Lower leg skin (tissue), 4 donors: ENCODE results near the gene MLC1. TPM values are rescaled to one million over a fixed set of nuclear protein-coding genes. Genes with fewer than 3 reads are reported as not detected.

Experiments
- DNase-seq, 2 donors: peaks; one replicate each; pipeline ENCODE4 v3.0.0-alpha.2; 2019; ENCODE audit warnings: low spot score in 2 of 2
- H3K4me3 ChIP-seq: fragments of 200-600 bp; sonication (generic); 2 replicates; pipeline ENCODE4 v1.5.1; 2017; ENCODE audit warnings: mild to moderate bottlenecking, low read depth; ENCODE audit not compliant: poor library complexity, severe bottlenecking
- POLR2A ChIP-seq, 2 donors: fragments of 450-650 bp; IDR thresholded peaks; one replicate each; pipeline ENCODE4 v1.6.1; 2016 to 2017; ENCODE audit warnings: antibody characterized with exemption in 2 of 2, mild to moderate bottlenecking in 1 of 2, moderate library complexity in 1 of 2
- WGBS, 2 donors: methylation state at CpG; one replicate each; pipeline ENCODE4 v1.1.5; 2018; 5-methylcytosine and 5-hydroxymethylcytosine counted together
- intact Hi-C: fragments of 100-400 bp; cut with DNase I; formaldehyde crosslinking; loops from one replicate; pipeline ENCODE4 v1.15.0; 2023; ENCODE audit warnings: low total_unique reads
- total RNA-seq, 4 donors: library from RNA; depleted of rRNA; stranded (reverse); fragments of >200 nt; gene quantifications; one replicate each; pipeline ENCODE4 v1.1.0, GENCODE V29; 2016
- TF ChIP-seq, protein P1 (sequence below), 3 donors: fragments of 450-650 bp; IDR thresholded peaks; one replicate each; pipeline ENCODE4 v1.5.1; 2016; ENCODE audit warnings: antibody characterized with exemption in 3 of 3, mild to moderate bottlenecking in 3 of 3, moderate library complexity in 2 of 3

Gene MLC1
- total RNA-seq, 4 donors from 2014 or later = 0.15 to 2.1 (median 1.0) TPM

DNA sequence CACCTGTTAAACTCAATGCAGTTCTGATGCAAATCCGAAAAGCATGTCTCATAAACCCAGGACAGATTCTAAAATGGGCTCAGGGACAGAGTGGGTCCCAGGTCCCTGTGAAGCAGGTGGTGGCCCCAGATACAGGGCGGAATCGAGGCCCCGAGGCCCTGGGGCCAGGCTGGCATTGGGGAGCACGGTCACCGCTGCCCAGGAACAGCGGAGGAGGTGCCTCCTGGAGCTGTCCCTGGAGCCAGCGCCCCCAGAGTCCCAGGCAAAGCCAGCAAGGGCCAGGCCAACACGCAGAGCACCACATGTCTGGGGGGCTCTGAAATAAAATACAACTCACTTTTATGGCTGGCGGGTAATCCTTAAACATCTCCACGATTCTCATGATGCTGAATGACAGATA is 17.1 kb downstream of the MLC1 start:
- WGBS, 2 donors = 85% methylated on average over 10 to 11 of the region's 11 CpGs
- TF ChIP-seq, protein P1, sequence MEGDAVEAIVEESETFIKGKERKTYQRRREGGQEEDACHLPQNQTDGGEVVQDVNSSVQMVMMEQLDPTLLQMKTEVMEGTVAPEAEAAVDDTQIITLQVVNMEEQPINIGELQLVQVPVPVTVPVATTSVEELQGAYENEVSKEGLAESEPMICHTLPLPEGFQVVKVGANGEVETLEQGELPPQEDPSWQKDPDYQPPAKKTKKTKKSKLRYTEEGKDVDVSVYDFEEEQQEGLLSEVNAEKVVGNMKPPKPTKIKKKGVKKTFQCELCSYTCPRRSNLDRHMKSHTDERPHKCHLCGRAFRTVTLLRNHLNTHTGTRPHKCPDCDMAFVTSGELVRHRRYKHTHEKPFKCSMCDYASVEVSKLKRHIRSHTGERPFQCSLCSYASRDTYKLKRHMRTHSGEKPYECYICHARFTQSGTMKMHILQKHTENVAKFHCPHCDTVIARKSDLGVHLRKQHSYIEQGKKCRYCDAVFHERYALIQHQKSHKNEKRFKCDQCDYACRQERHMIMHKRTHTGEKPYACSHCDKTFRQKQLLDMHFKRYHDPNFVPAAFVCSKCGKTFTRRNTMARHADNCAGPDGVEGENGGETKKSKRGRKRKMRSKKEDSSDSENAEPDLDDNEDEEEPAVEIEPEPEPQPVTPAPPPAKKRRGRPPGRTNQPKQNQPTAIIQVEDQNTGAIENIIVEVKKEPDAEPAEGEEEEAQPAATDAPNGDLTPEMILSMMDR (IDR thresholded peaks at IDR 0.05) = no peak
- TF ChIP-seq POLR2A (IDR thresholded peaks at IDR 0.05) = no peak
- intact Hi-C loops = no loop called here
- H3K4me3 ChIP-seq = no peak overlapping the region
- no peak for DNase-seq

DNA sequence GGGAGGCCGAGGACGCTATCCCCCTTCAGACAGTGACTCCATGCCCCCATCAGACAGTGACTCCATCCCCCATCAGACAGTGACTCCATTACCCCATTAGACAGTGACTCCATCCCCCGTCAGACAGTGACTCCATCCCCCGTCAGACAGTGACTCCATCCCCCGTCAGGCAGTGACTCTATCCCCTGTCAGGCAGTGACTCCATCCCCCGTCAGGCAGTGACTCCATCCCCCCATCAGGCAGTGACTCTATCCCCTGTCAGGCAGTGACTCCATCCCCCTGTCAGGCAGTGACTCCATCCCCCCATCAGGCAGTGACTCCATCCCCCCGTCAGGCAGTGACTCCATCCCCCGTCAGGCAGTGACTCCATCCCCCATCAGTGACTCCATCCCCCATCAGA is 18.0 kb downstream of the MLC1 start:
- 75 to 82% methylated on average over 5 to 8 of the region's 8 CpGs for WGBS, 2 donors
- no peak overlapping the region for H3K4me3 ChIP-seq
- TF ChIP-seq, protein P1 (IDR thresholded peaks at IDR 0.05) = no peak
- TF ChIP-seq POLR2A (IDR thresholded peaks at IDR 0.05) = no peak
- intact Hi-C loops = no loop called here
- DNase-seq = no peak

DNA sequence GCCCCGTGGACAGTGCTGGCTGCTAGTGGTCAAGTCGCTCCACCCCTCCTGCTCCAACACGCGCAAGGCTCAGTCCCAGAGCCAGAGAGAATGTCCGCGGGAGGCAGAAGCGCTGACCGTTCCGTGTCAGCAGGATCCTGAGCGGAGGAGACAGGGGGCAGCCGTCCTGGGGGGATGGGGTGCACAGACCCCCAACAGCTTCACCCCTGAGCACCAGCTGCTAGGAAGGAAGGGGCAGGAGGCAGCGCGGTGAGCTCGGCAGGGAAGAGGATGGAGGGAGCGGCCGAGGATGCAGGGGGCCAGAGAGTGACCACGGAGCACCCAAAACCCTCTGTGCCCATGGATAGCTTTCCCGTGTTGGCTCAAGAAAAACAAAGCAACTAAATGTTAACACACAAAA is 20.8 kb downstream of the MLC1 start:
- no peak for TF ChIP-seq POLR2A (IDR thresholded peaks at IDR 0.05)
- TF ChIP-seq, protein P1 (IDR thresholded peaks at IDR 0.05) = no peak
- intact Hi-C loops = no loop called here
- no peak overlapping the region for H3K4me3 ChIP-seq
- WGBS, 2 donors = 70 to 73% methylated on average over 18 of the region's 18 CpGs
- DNase-seq = no peak

DNA sequence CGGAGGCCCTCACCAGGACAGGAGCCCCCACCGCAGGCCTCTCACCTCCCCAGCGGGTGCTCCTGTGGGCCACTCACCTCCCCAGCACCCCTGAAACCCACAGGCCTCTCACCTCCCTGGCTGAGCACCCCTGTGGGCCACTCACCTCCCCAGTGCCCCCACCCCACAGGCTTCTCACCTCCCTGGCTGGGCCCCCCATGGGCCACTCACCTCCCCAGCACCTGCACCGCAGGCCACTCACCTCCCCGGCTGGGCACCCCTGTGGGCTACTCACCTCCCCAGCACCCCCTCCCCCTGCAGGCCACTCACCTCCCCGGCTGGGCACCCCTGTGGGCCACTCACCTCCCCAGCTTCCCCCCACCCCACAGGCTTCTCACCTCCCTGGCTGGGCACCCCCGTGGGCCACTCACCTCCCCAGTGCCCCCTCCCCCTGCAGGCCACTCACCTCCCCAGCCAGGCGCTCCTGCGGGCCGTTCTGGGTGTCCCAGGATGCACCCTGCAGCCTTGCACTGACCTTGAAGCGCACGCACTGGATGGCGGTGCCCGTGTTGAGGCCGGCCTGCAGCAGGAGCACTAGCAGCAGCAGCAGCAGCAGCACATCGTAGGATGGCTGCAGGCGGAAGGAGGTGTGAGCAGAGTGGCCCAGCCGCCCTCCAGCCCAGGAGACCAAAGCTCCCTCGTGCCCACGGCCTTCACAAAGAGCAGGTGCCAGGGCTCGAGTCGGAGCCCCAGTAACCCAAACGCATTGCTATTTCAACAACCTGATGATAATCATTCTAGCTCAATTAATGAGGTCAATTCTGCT is 21.4 kb downstream of the MLC1 start:
- no peak for TF ChIP-seq POLR2A (IDR thresholded peaks at IDR 0.05)
- TF ChIP-seq, protein P1 (IDR thresholded peaks at IDR 0.05) = no peak
- no peak overlapping the region for H3K4me3 ChIP-seq
- WGBS, 2 donors = 79 to 84% methylated on average over 22 to 23 of the region's 23 CpGs
- intact Hi-C loops = no loop called here
- DNase-seq = no peak

DNA sequence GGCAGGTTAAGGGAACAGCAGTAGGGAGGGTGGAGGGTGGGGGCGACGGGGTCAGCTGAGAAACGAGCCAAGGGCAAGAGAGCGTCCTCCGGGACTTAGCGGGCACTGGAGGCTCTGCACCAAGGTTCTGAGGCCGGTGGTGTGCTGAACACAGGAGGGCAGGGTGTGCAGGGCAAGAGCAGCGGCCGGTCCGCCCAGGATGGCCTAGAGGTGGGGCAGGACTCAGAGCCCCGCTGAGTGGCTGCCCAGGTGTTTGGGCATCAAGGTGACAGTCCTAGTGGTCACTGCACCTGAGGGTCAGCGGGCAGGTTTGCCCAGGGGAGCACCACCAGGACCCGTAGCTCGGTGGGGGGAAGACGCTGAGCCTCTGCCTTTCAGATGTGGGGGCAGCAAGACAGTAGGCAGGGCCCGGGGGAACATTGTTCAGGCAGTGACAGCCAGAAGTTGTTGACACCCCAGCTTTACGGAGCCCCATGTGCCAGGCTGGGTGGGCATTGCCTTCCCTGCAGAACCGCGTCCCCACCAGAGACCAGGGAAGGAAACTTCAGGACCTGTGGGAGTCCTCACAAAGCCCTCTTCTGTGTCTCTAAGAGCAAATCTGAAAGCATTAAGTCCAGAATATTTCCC is 22.6 kb downstream of the MLC1 start:
- DNase-seq = no peak
- TF ChIP-seq POLR2A (IDR thresholded peaks at IDR 0.05) = no peak
- TF ChIP-seq, protein P1 (IDR thresholded peaks at IDR 0.05) = no peak
- 90 to 91% methylated on average over 17 to 19 of the region's 19 CpGs for WGBS, 2 donors
- H3K4me3 ChIP-seq = no peak overlapping the region
- intact Hi-C loops = no loop called here
